Endothelial cell (in vitro differentiated cells): Measurements from ENCODE around the gene TMEM150A. TPM values are rescaled to one million over a fixed set of nuclear protein-coding genes. Genes with fewer than 3 reads are reported as not detected.

Source experiments
- DNase-seq: peaks from one replicate; pipeline ENCODE4 v3.0.0; 2021; ENCODE audit warnings: low spot score
- H3K27ac Mint-ChIP-seq: one replicate; pipeline ENCODE4 v1.8.0; 2021; ENCODE audit warnings: mixed read lengths, inconsistent platforms; ENCODE audit not compliant: unreplicated experiment
- H3K27me3 Mint-ChIP-seq: one replicate; pipeline ENCODE4 v1.8.0; 2021; ENCODE audit warnings: mild to moderate bottlenecking, moderate library complexity, mixed read lengths, inconsistent platforms; ENCODE audit not compliant: unreplicated experiment
- H3K36me3 Mint-ChIP-seq: one replicate; pipeline ENCODE4 v1.8.0; 2021; ENCODE audit warnings: mild to moderate bottlenecking, low read depth, mixed read lengths, inconsistent platforms; ENCODE audit not compliant: unreplicated experiment
- H3K4me1 Mint-ChIP-seq: one replicate; pipeline ENCODE4 v1.8.0; 2021; ENCODE audit warnings: mild to moderate bottlenecking, mixed read lengths, inconsistent platforms; ENCODE audit not compliant: unreplicated experiment
- H3K4me3 Mint-ChIP-seq: one replicate; pipeline ENCODE4 v1.8.0; 2021; ENCODE audit warnings: mild to moderate bottlenecking, mixed read lengths, inconsistent platforms; ENCODE audit not compliant: unreplicated experiment
- H3K9me3 Mint-ChIP-seq: one replicate; pipeline ENCODE4 v1.8.0; 2021; ENCODE audit warnings: mixed read lengths, inconsistent platforms; ENCODE audit not compliant: unreplicated experiment
- total RNA-seq: library from RNA; stranded (reverse); fragmentation: NEBNext Ultra II Directional; extraction: Animal tissue kit (Norgen Biotek cat#: 25700); gene quantifications from one replicate; pipeline ENCODE4 v1.2.1, GENCODE V29; 2021; ENCODE audit not compliant: unreplicated experiment
- TF ChIP-seq, protein P1 (sequence below): fragments of 200-600 bp; sonication (generic); IDR thresholded peaks from one replicate; pipeline ENCODE4 v1.5.0; 2021; ENCODE audit warnings: antibody characterized with exemption; ENCODE audit not compliant: unreplicated experiment

TMEM150A gene
- total RNA-seq, 1 donor from 2014 or later = 42.4 TPM

DNA sequence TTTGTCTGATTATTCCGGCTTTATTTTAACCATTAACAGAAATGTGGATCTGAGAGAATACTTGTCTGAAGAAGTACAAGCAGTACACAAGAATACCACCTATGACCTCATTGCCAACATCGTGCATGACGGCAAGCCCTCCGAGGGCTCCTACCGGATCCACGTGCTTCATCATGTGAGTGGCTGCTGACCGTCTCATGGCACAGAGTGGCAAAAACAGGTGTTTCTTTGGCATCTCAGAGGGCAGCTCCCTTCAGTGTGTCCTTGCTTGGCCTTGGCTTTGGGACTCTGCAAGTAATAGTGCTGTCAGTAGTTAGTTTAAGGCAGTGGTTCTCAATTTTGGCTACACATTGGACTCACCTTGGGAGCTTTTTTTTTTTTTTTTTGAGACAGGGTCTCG lies 42.4 kb upstream of the TMEM150A start:
- H3K36me3 Mint-ChIP-seq = peaks cover 57% of the 10 kb centered on the region
- H3K27ac Mint-ChIP-seq = no peak overlapping the region
- no peaks in the 10 kb centered on the region for H3K27me3 Mint-ChIP-seq
- H3K4me1 Mint-ChIP-seq = peaks cover 10% of the 10 kb centered on the region
- H3K9me3 Mint-ChIP-seq = no peaks in the 10 kb centered on the region
- no peak overlapping the region for H3K4me3 Mint-ChIP-seq
- no peak for DNase-seq
- TF ChIP-seq, protein P1, sequence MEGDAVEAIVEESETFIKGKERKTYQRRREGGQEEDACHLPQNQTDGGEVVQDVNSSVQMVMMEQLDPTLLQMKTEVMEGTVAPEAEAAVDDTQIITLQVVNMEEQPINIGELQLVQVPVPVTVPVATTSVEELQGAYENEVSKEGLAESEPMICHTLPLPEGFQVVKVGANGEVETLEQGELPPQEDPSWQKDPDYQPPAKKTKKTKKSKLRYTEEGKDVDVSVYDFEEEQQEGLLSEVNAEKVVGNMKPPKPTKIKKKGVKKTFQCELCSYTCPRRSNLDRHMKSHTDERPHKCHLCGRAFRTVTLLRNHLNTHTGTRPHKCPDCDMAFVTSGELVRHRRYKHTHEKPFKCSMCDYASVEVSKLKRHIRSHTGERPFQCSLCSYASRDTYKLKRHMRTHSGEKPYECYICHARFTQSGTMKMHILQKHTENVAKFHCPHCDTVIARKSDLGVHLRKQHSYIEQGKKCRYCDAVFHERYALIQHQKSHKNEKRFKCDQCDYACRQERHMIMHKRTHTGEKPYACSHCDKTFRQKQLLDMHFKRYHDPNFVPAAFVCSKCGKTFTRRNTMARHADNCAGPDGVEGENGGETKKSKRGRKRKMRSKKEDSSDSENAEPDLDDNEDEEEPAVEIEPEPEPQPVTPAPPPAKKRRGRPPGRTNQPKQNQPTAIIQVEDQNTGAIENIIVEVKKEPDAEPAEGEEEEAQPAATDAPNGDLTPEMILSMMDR = no peak

DNA sequence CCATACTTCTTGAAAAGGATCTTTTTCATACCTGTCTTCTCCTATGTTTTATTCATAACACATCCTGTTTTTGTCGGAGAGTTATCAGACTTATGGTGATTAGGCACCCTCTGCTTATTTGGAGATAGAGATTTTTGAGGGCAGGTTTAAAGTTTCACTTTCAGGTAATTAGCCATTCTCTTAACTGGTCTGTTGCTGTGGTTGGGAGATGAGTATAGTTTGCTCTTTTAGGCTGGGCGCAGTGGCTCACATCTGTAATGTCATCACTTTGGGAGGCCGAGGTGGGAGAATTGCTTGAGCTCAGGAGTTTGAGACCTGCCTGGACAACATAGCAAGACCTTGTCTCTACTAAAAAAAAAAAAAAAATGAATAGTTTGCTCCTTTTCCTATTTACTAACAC lies 40.2 kb upstream of the TMEM150A start:
- DNase-seq = no peak
- no peak overlapping the region for H3K4me3 Mint-ChIP-seq
- TF ChIP-seq, protein P1 = no peak
- H3K9me3 Mint-ChIP-seq = no peaks in the 10 kb centered on the region
- no peaks in the 10 kb centered on the region for H3K27me3 Mint-ChIP-seq
- no peak overlapping the region for H3K27ac Mint-ChIP-seq
- H3K4me1 Mint-ChIP-seq = peaks cover 2% of the 10 kb centered on the region
- H3K36me3 Mint-ChIP-seq = peaks cover 43% of the 10 kb centered on the region

GRCh38 chr2:85635636-85636035 lies 33.1 kb upstream of the TMEM150A start:
- peak overlapping the region; percentile 0 for H3K27ac Mint-ChIP-seq
- H3K36me3 Mint-ChIP-seq = peaks cover 40% of the 10 kb centered on the region
- no peak for DNase-seq
- no peaks in the 10 kb centered on the region for H3K9me3 Mint-ChIP-seq
- TF ChIP-seq, protein P1 = no peak
- no peaks in the 10 kb centered on the region for H3K4me1 Mint-ChIP-seq
- H3K27me3 Mint-ChIP-seq = no peaks in the 10 kb centered on the region
- H3K4me3 Mint-ChIP-seq = peak overlapping the region; percentile 4

DNA sequence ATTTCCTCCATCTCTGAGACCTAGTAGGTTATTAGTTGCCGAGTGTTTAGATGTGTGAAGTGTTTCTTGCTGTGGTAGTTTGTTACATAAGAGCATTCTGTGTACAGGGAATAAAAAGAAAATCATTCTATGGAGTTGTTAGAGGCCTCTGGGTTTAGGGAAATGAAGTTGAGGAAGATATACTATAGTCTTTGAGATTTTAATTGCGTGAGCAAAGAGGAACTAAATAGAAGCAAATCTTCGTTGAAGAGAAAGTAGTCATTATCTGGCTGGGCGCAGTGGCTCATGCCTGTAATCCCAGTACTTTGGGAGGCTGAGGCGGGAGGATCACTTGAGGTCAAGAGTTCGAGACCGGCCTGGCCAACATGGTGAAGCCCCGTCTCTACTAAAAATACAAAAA lies 32.5 kb upstream of the TMEM150A start:
- Mint-ChIP-seq H3K27ac (no peak overlapping the region), H3K4me1 (no peaks in the 10 kb centered on the region), H3K36me3 (peaks cover 44% of the 10 kb centered on the region), H3K9me3 (no peaks in the 10 kb centered on the region), H3K27me3 (no peaks in the 10 kb centered on the region), H3K4me3 (no peak overlapping the region)
- DNase-seq = no peak
- TF ChIP-seq, protein P1 = no peak

DNA sequence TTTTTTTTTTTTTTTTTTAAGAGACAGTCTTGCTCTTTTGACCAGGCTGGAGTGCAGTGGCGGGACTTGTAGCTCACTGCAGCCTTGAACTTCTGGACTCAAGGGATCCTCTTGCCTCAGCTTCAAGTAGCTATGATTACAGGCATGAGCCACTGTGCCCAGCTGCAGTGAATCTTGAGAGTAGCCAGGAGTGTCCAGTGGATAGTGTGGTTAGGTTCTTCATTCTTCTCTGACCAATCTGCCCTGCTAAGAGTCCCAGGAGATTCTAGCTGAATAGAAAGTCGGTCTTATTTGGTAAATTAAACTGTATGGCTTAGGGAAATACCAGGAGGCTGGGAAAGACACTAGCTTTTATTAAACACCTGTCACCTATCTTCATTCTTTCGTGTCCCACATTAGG lies 28.8 kb upstream of the TMEM150A start:
- no peak overlapping the region for H3K27ac Mint-ChIP-seq
- no peak for DNase-seq
- no peaks in the 10 kb centered on the region for H3K4me1 Mint-ChIP-seq
- H3K4me3 Mint-ChIP-seq = peak overlapping the region; percentile 71
- TF ChIP-seq, protein P1 = no peak
- peaks cover 1% of the 10 kb centered on the region for H3K27me3 Mint-ChIP-seq
- no peaks in the 10 kb centered on the region for H3K9me3 Mint-ChIP-seq
- H3K36me3 Mint-ChIP-seq = peaks cover 27% of the 10 kb centered on the region
